K562 (cell line): ENCODE measurements around the gene CNTRL. TPM values are rescaled to one million over a fixed set of nuclear protein-coding genes. Genes with fewer than 3 reads are reported as not detected.

Experiments used
- ATAC-seq: fragments of 200-7000 bp; cut with Tn5 transposase; 3 replicates; pipeline ENCODE4 v1.9.1; 2020; ENCODE audit warnings: moderate library complexity
- BruUV-seq: library from RNA; stranded (reverse); fragments of 400-500 nt; replicated peaks from 2 replicates; lab custom pipeline; 2021; lab: Mats Ljungman, UMichigan
- CTCF ChIA-PET: fragments of 300-600 bp; formaldehyde crosslinking; extraction: SDS; loops from one replicate; lab custom pipeline; 2021; ENCODE audit warnings: low intra/inter-chr PET ratio; lab: Yijun Ruan, JAX
- POLR2A ChIA-PET: fragments of 300-600, 350-650 bp; sonication (Branson Sonifier 250); formaldehyde crosslinking; extraction: SDS; loops from one replicate; lab custom pipeline; 2021; ENCODE audit warnings: antibody characterized with exemption, inconsistent platforms; lab: Yijun Ruan, JAX
- DNase-seq, 4 experiments: peaks; one replicate each; pipeline versions ENCODE4 v3.0.0 to v3.0.0-alpha.2; 2011 to 2018; ENCODE audit warnings: low spot score in 3 of 4, mixed read lengths in 3 of 4; ENCODE audit errors: extremely low read depth in 1 of 4
- FAIRE-seq: peaks from 2 replicates; lab custom pipeline; 2011; peaks lifted over from hg19 to GRCh38; lab: Jason Lieb, UNC
- H2AFZ ChIP-seq: 2 replicates; pipeline ENCODE4 v1.6.0; 2011; ENCODE audit warnings: low read depth, low read length, control low read depth, inconsistent platforms
- H3K27ac ChIP-seq: fragments of 200-600 bp; 3 replicates; pipeline ENCODE4 v1.8.0; 2011; ENCODE audit warnings: low read depth, mild to moderate bottlenecking, control low read depth, inconsistent platforms, low read length, moderate library complexity, mixed read lengths; ENCODE audit errors: extremely low read depth
- H3K27me3 ChIP-seq, 2 experiments: fragments of 300-600 bp in 1 of 2; 2 replicates in 1 of 2; 3 replicates in 1 of 2; pipeline versions ENCODE4 v1.6.0 to v1.8.0; 2011; ENCODE audit warnings: inconsistent platforms in 2 of 2, low read length in 2 of 2, mild to moderate bottlenecking in 1 of 2, mixed read lengths in 1 of 2, moderate library complexity in 1 of 2; ENCODE audit not compliant: control insufficient read depth in 2 of 2, insufficient read depth in 2 of 2
- H3K36me3 ChIP-seq: fragments of 300-600 bp; 3 replicates; pipeline ENCODE4 v1.8.0; 2011; ENCODE audit warnings: mild to moderate bottlenecking, low read length, inconsistent platforms; ENCODE audit not compliant: control insufficient read depth, insufficient read depth
- H3K4me1 ChIP-seq, 2 experiments: fragments of 200-600 bp in 1 of 2; replicated peaks in 1 of 2; 2 replicates in 1 of 2; 3 replicates in 1 of 2; pipeline versions ENCODE4 v1.5.1 to v1.8.0; 2011; ENCODE audit warnings: inconsistent platforms in 2 of 2, low read length in 2 of 2, mild to moderate bottlenecking in 1 of 2, mixed read lengths in 1 of 2, moderate library complexity in 1 of 2; ENCODE audit not compliant: control insufficient read depth in 2 of 2, insufficient read depth in 2 of 2
- H3K4me2 ChIP-seq: 2 replicates; pipeline ENCODE4 v1.6.1; 2011; ENCODE audit warnings: low read length, control low read depth, inconsistent platforms, mixed read lengths; ENCODE audit not compliant: insufficient read depth
- H3K4me3 ChIP-seq: fragments of 200-600 bp; sonication (generic), shearing (Covaris generic); 2 replicates; pipeline ENCODE4 v1.5.1; 2016; ENCODE audit warnings: control low read depth, inconsistent platforms
- H3K79me2 ChIP-seq: fragments of 200-600 bp; 3 replicates; pipeline ENCODE4 v1.8.0; 2011; ENCODE audit warnings: low read length, inconsistent platforms; ENCODE audit not compliant: control insufficient read depth, insufficient read depth
- H3K9ac ChIP-seq, 2 experiments: 2 replicates each; pipeline versions ENCODE4 v1.6.0 to v1.6.1; 2011; ENCODE audit warnings: low read depth in 2 of 2, low read length in 2 of 2, control low read depth in 1 of 2, inconsistent platforms in 1 of 2, mild to moderate bottlenecking in 1 of 2, mixed read lengths in 1 of 2; ENCODE audit not compliant: insufficient read depth in 1 of 2
- H3K9me1 ChIP-seq: one replicate; pipeline ENCODE4 v1.6.0; 2011; ENCODE audit warnings: inconsistent platforms, mild to moderate bottlenecking, low read length, moderate library complexity; ENCODE audit not compliant: control insufficient read depth, insufficient read depth
- H3K9me3 ChIP-seq: replicated peaks from 2 replicates; pipeline ENCODE4 v1.5.1; 2011; ENCODE audit warnings: low read depth, low read length, inconsistent platforms; ENCODE audit not compliant: control insufficient read depth, insufficient read depth
- H4K20me1 ChIP-seq: replicated peaks from 2 replicates; pipeline ENCODE4 v1.6.1; 2011; ENCODE audit warnings: low read length, inconsistent platforms, mixed read lengths; ENCODE audit not compliant: control insufficient read depth, insufficient read depth
- CHD1 ChIP-seq: fragments of 200-600 bp; sonication (generic); IDR thresholded peaks from one replicate; pipeline ENCODE4 v1.6.1; 2012; ENCODE audit warnings: mild to moderate bottlenecking, moderate library complexity, low read length, inconsistent platforms
- CREBBP ChIP-seq: IDR thresholded peaks from one replicate; pipeline ENCODE4 v1.6.1; 2012; ENCODE audit warnings: low read depth, mild to moderate bottlenecking, control low read depth, inconsistent platforms, low read length
- CTBP1 ChIP-seq: fragments of 450-650 bp; IDR thresholded peaks from 2 replicates; pipeline ENCODE4 v1.6.1; 2016; ENCODE audit warnings: borderline replicate concordance
- EGR1 ChIP-seq: fragments of 450-650 bp; conservative IDR thresholded peaks from 2 replicates; pipeline ENCODE4 v1.6.1; 2017; ENCODE audit warnings: mild to moderate bottlenecking
- ILF3 ChIP-seq: fragments of 450-650 bp; IDR thresholded peaks from 2 replicates; pipeline ENCODE4 v1.6.1; 2018; ENCODE audit warnings: antibody characterized with exemption, mild to moderate bottlenecking, moderate library complexity, borderline replicate concordance
- NCOA2 ChIP-seq, 2 experiments: fragments of 450-650 bp; IDR thresholded peaks; 2 replicates each; pipeline ENCODE4 v1.6.1; 2018; ENCODE audit warnings: mild to moderate bottlenecking in 2 of 2, moderate library complexity in 1 of 2; ENCODE audit not compliant: partially characterized antibody in 2 of 2
- RBM39 ChIP-seq: fragments of 200-400 bp; formaldehyde crosslinking; optimal IDR thresholded peaks from 2 replicates; pipeline ENCODE3; 2018; ENCODE audit warnings: low read depth, low read length
- SAP30 ChIP-seq: fragments of 200-600 bp; sonication (generic); IDR thresholded peaks from 2 replicates; pipeline ENCODE4 v1.6.1; 2012; ENCODE audit warnings: borderline replicate concordance, low read depth, mild to moderate bottlenecking, moderate library complexity, low read length, control low read depth, inconsistent platforms; ENCODE audit not compliant: insufficient read depth, poor library complexity, severe bottlenecking
- TAL1 ChIP-seq: fragments of 450-650 bp; IDR thresholded peaks from 2 replicates; pipeline ENCODE4 v1.6.1; 2016; ENCODE audit warnings: mild to moderate bottlenecking
- ZFP1 ChIP-seq: fragments of 450-650 bp; formaldehyde crosslinking; IDR thresholded peaks from 2 replicates; pipeline ENCODE4 v1.4.0; 2020; ENCODE audit warnings: mild to moderate bottlenecking, mixed read lengths
- ZNF140 ChIP-seq: fragments of 250-450 bp; sonication (Bioruptor Pico); IDR thresholded peaks from 2 replicates; pipeline ENCODE4 v1.8.0; 2021; ENCODE audit warnings: moderate library complexity, mild to moderate bottlenecking, inconsistent platforms
- ZNF696 ChIP-seq: fragments of 250-450 bp; sonication (Bioruptor Pico); conservative IDR thresholded peaks from 2 replicates; pipeline ENCODE4 v1.4.0; 2020; ENCODE audit warnings: mild to moderate bottlenecking, moderate library complexity
- ZNF75A ChIP-seq: fragments of 450-650 bp; formaldehyde crosslinking; IDR thresholded peaks from 2 replicates; pipeline ENCODE4 v1.4.0; 2020; ENCODE audit warnings: mild to moderate bottlenecking
- ZSCAN29 ChIP-seq: fragments of 450-650 bp; IDR thresholded peaks from 2 replicates; pipeline ENCODE4 v1.6.1; 2017
- WGBS: fragments of 100-300 bp; shearing (Covaris generic); methylation state at CpG from one replicate; pipeline ENCODE4 v1.1.6; 2016; ENCODE audit warnings: low coverage, mixed read lengths; ENCODE audit not compliant: insufficient coverage; ENCODE audit errors: missing lambda C conversion rate; 5-methylcytosine and 5-hydroxymethylcytosine counted together
- in situ Hi-C: fragments of 300-500 bp; cut with MboI; formaldehyde crosslinking; loops from 4 replicates; pipeline ENCODE4 v1.15.0; 2018; ENCODE audit warnings: inconsistent platforms, mixed read lengths
- intact Hi-C: fragments of 100-400 bp; cut with micrococcal nuclease; formaldehyde crosslinking; loops from 2 replicates; pipeline ENCODE4 v1.14.2; 2022
- polyA plus RNA-seq, 8 experiments: library from polyadenylated mRNA; depleted of rRNA in 4 of 8; stranded (reverse) in 5 of 8; unstranded in 3 of 8; fragments of >200 nt; fragmentation: Nextera tagmentation in 2 of 8; fragmentation: Illumina TruSeq in 1 of 8; extraction: Ambion mirVana in 2 of 8; extraction: Trizol in 1 of 8; gene quantifications; 2 replicates each; pipeline versions ENCODE4 v1.2.1 to v1.2.3, GENCODE V29; 2011 to 2014; ENCODE audit warnings: inconsistent platforms in 1 of 8, missing spikeins in 1 of 8
- total RNA-seq, 7 experiments: library from RNA; depleted of rRNA in 6 of 7; stranded (reverse); fragments of >200 nt in 6 of 7; fragmentation: Illumina TruSeq in 2 of 7; extraction: Trizol in 2 of 7; gene quantifications; 2 replicates each; pipeline versions ENCODE4 v1.2.1 to v1.2.3, GENCODE V29; 2011 to 2021; ENCODE audit warnings: low replicate concordance in 1 of 7
- TF ChIP-seq, protein P1 (sequence below): sonication (generic); formaldehyde crosslinking; IDR thresholded peaks from 2 replicates; pipeline ENCODE4 v1.8.0; 2022; ENCODE audit warnings: mild to moderate bottlenecking, missing genetic modification reagents
- TF ChIP-seq, protein P2 (sequence below): sonication (generic); formaldehyde crosslinking; IDR thresholded peaks from 2 replicates; pipeline ENCODE4 v1.8.0; 2022; ENCODE audit warnings: mild to moderate bottlenecking, low read depth, missing genetic modification reagents

CNTRL gene
- total and polyA plus RNA-seq, 9 of the 15 experiments (the other 6 are each of a cell fraction or from before 2014, with no cell fraction given) = 9.2 to 28.9 (median 20.5) TPM

DNA sequence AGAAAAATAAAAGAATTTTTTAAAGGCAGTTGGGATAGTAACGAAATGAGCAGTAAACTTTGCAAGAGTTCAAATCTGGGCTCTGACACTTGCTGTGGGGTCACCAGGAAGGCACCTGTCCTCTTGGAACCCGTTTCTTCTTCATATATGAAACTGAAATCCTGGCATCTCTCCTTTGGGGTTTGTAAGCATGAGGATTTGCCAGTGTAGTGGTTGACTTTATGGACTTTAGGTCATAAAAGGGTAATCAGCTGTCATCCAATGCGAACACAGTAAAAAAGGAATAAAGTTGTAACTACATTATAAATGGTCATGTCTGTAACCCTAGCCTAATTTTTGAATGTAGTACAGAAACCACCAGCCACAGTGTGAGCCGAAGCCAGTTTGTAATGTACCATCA lies 125.6 kb downstream of the CNTRL start (continued):
- no peak for TF ChIP-seq TAL1

DNA sequence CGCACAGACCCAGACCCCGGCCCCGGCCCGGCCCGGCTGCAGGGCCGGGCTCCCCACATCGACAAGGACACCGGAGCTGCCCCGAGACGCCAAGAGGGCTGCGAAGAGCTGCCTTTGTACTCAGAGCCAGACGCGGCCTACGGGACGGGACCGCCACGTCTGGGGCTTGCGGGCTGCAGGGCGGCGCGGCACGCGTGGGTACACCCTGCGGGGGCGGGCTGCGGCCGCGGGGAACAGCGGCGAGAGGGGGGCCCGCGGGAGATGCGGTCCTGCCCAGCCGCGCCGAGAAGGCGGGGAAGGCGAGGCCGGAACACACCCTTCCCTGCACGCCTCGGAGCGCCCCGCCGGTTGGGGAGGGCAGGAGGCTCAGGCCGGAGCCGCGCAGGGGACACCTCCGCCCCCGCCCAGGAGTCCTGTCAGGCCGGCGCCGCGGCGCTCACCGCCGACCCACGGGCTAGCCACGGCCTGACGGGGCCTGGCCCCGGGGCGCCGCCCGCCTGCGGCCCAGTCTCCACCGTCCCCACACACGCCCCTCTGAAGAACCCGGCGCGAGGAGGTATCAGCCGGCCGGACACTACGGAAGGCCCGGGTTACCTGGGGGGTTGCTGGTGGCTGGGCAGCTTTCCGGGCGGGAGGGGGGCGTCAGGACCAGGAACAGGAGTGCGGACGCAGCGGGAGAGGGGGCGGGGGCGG lies 126.4 kb downstream of the CNTRL start:
- Histone ChIP-seq H3K4me3 (peak overlapping the region; percentile 87), H3K79me2 (peaks cover 61% of the 10 kb centered on the region), H3K4me1 (peaks cover 14 to 18% of the 10 kb centered on the region in 2 experiments; a peak in 3 of 5 replicates), H3K9me3 (no peaks in the 10 kb centered on the region), H3K9ac (peak overlapping the region; percentile 69 to 94), H2AFZ (peak overlapping the region; percentile 75), H3K9me1 (no peaks in the 10 kb centered on the region), H3K27me3 (no peaks in the 10 kb centered on the region), H3K36me3 (no peaks in the 10 kb centered on the region), H4K20me1 (peaks cover 19% of the 10 kb centered on the region), H3K27ac (peak overlapping the region; percentile 87), H3K4me2 (peak overlapping the region; percentile 86)
- WGBS = under 1% methylated on average over 36 of the region's 81 CpGs
- DNase-seq (peak; percentile 62 to 79 (median 76)), ATAC-seq (peak; percentile 83), FAIRE-seq (no peak)
- POLR2A ChIA-PET = interaction anchor here (0.5 to 2.2 kb wide), 5 partner anchors 10 to 119 kb away, joined by 3 to 8 read pairs (median 3); no protein-coding TSS in a partner anchor
- intact Hi-C loops = loop anchor here (5.0 kb wide), 1 partner anchor 444 kb away; no protein-coding TSS in a partner anchor
- CTCF ChIA-PET = interaction anchor here (0.7 kb wide), 3 partner anchors 45 to 199 kb away, joined by 3 to 4 read pairs (median 4); no protein-coding TSS in a partner anchor
- BruUV-seq = no TSS peak
- in situ Hi-C loops = no loop called here
- no peak for TF ChIP-seq RBM39
- no peak for TF ChIP-seq ZNF75A (CRISPR knock-in tag)
- TF ChIP-seq, protein P1, sequence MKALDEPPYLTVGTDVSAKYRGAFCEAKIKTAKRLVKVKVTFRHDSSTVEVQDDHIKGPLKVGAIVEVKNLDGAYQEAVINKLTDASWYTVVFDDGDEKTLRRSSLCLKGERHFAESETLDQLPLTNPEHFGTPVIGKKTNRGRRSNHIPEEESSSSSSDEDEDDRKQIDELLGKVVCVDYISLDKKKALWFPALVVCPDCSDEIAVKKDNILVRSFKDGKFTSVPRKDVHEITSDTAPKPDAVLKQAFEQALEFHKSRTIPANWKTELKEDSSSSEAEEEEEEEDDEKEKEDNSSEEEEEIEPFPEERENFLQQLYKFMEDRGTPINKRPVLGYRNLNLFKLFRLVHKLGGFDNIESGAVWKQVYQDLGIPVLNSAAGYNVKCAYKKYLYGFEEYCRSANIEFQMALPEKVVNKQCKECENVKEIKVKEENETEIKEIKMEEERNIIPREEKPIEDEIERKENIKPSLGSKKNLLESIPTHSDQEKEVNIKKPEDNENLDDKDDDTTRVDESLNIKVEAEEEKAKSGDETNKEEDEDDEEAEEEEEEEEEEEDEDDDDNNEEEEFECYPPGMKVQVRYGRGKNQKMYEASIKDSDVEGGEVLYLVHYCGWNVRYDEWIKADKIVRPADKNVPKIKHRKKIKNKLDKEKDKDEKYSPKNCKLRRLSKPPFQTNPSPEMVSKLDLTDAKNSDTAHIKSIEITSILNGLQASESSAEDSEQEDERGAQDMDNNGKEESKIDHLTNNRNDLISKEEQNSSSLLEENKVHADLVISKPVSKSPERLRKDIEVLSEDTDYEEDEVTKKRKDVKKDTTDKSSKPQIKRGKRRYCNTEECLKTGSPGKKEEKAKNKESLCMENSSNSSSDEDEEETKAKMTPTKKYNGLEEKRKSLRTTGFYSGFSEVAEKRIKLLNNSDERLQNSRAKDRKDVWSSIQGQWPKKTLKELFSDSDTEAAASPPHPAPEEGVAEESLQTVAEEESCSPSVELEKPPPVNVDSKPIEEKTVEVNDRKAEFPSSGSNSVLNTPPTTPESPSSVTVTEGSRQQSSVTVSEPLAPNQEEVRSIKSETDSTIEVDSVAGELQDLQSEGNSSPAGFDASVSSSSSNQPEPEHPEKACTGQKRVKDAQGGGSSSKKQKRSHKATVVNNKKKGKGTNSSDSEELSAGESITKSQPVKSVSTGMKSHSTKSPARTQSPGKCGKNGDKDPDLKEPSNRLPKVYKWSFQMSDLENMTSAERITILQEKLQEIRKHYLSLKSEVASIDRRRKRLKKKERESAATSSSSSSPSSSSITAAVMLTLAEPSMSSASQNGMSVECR (CRISPR knock-in tag) = peak; percentile 86
- TF ChIP-seq, protein P2, sequence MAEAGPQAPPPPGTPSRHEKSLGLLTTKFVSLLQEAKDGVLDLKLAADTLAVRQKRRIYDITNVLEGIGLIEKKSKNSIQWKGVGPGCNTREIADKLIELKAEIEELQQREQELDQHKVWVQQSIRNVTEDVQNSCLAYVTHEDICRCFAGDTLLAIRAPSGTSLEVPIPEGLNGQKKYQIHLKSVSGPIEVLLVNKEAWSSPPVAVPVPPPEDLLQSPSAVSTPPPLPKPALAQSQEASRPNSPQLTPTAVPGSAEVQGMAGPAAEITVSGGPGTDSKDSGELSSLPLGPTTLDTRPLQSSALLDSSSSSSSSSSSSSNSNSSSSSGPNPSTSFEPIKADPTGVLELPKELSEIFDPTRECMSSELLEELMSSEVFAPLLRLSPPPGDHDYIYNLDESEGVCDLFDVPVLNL (CRISPR knock-in tag) = no peak
- TF ChIP-seq NCOA2 (IDR thresholded peaks at IDR 0.05; ENCODE audit: partially characterized antibody in 2 of 2) = no peak
- TF ChIP-seq EGR1 = peak; percentile 61
- TF ChIP-seq SAP30 = peak; percentile 83
- TF ChIP-seq ILF3 = no peak
- TF ChIP-seq CTBP1 = 0 out of 2 replicates have a peak, but pooled peaks have one; percentile 18
- no peak for TF ChIP-seq ZNF696 (CRISPR knock-in tag)
- no peak for TF ChIP-seq ZNF140 (CRISPR knock-in tag)
- TF ChIP-seq CREBBP = no peak
- TF ChIP-seq ZFP1 (CRISPR knock-in tag) = no peak
- peak; percentile 70 for TF ChIP-seq CHD1
- no peak for TF ChIP-seq ZSCAN29
